ENCODE results near the gene LMNA.
A peak's percentile ranks its signal among the peaks of the same experiment; 100 is the strongest.
"Not testable (repeated sequence)": the region's sequence is repeated elsewhere in the genome, so short reads cannot be mapped to it uniquely, and the experiment has no call there.

The LMNA gene

GRCh38 chr1:156114101-156114918, at the start of gene LMNA:
Gene LMNA (plus strand): TSS chr1:156114711. CDS start chr1:156114919, 208 bp downstream.
- DNase-seq (ENCODE audit: low spot score) = peak; percentile 84

- DNase-seq (ENCODE audit: low spot score) = no peak
Measured at GRCh38 chr1:156065212-156065611, 49.3 kb upstream of the LMNA start.

- DNase-seq (ENCODE audit: low spot score) = no peak
Measured at GRCh38 chr1:156065871-156066270, 48.6 kb upstream of the LMNA start.

- no peak for DNase-seq (ENCODE audit: low spot score)
Measured at GRCh38 chr1:156067262-156067661, 47.2 kb upstream of the LMNA start.

GRCh38 chr1:156069490-156070455, 44.7 kb upstream of the LMNA start:
- DNase-seq (ENCODE audit: low spot score) = no peak

- DNase-seq (ENCODE audit: low spot score) = no peak
Measured at GRCh38 chr1:156070548-156070947, 44.0 kb upstream of the LMNA start.

- not testable (repeated sequence) for DNase-seq (ENCODE audit: low spot score)
Measured at GRCh38 chr1:156071332-156071816, 43.1 kb upstream of the LMNA start.

GRCh38 chr1:156072251-156072650, 42.3 kb upstream of the LMNA start:
- DNase-seq (ENCODE audit: low spot score) = no peak

- DNase-seq (ENCODE audit: low spot score) = no peak
Measured at GRCh38 chr1:156073110-156073687, 41.3 kb upstream of the LMNA start.

GRCh38 chr1:156073740-156074139, 40.8 kb upstream of the LMNA start:
- DNase-seq (ENCODE audit: low spot score) = no peak

GRCh38 chr1:156074661-156075060, 39.9 kb upstream of the LMNA start:
- DNase-seq (ENCODE audit: low spot score) = no peak

GRCh38 chr1:156075162-156075561, 39.3 kb upstream of the LMNA start:
- DNase-seq (ENCODE audit: low spot score) = no peak

- no peak for DNase-seq (ENCODE audit: low spot score)
Measured at GRCh38 chr1:156075775-156076204, 38.7 kb upstream of the LMNA start.

- DNase-seq (ENCODE audit: low spot score) = no peak
Measured at GRCh38 chr1:156076609-156077429, 37.7 kb upstream of the LMNA start.

GRCh38 chr1:156077430-156077760, 37.1 kb upstream of the LMNA start:
- no peak for DNase-seq (ENCODE audit: low spot score)

- no peak for DNase-seq (ENCODE audit: low spot score)
Measured at GRCh38 chr1:156078728-156079127, 35.8 kb upstream of the LMNA start.

GRCh38 chr1:156079762-156080161, 34.7 kb upstream of the LMNA start:
- DNase-seq (ENCODE audit: low spot score) = no peak

- DNase-seq (ENCODE audit: low spot score) = no peak
Measured at GRCh38 chr1:156080241-156080862, 34.2 kb upstream of the LMNA start.

- no peak for DNase-seq (ENCODE audit: low spot score)
Measured at GRCh38 chr1:156080863-156081179, 33.7 kb upstream of the LMNA start.

GRCh38 chr1:156081180-156081916, 33.2 kb upstream of the LMNA start:
- DNase-seq (ENCODE audit: low spot score) = no peak

- no peak for DNase-seq (ENCODE audit: low spot score)
Measured at GRCh38 chr1:156081917-156082308, 32.6 kb upstream of the LMNA start.

All from CD4-positive, alpha-beta T cell treated with Interleukin-6 at 100 ng/mL for 8 hours (primary cell).